Upper lobe of left lung (tissue), 4 donors: ENCODE measurements around the gene MIER2.
"Not testable (repeated sequence)": the region's sequence is repeated elsewhere in the genome, so short reads cannot be mapped to it uniquely, and the experiment has no call there.

Source experiments
- EP300 ChIP-seq, 4 donors: sonication (generic); formaldehyde crosslinking; IDR thresholded peaks; one replicate each; pipeline ENCODE4 v1.5.1; 2017; ENCODE audit warnings: antibody characterized with exemption in 4 of 4, control low read depth in 2 of 4
- POLR2A ChIP-seq, 4 donors: fragments of 450-650 bp; IDR thresholded peaks; one replicate each; pipeline ENCODE4 v1.5.1; 2016 to 2017; ENCODE audit warnings: antibody characterized with exemption in 4 of 4, mild to moderate bottlenecking in 2 of 4
- POLR2AphosphoS5 ChIP-seq, 2 donors: sonication (generic); formaldehyde crosslinking; IDR thresholded peaks; one replicate each; pipeline ENCODE4 v1.5.1; 2017; ENCODE audit warnings: antibody characterized with exemption in 2 of 2
- TF ChIP-seq, protein P1 (sequence below), 6 experiments: fragments of 450-650 bp in 4 of 6; fragments of 200-600 bp in 2 of 6; sonication (generic) in 2 of 6; IDR thresholded peaks; one replicate each; pipeline ENCODE4 v1.5.1; 2016 to 2019; ENCODE audit warnings: antibody characterized with exemption in 6 of 6

DNA sequence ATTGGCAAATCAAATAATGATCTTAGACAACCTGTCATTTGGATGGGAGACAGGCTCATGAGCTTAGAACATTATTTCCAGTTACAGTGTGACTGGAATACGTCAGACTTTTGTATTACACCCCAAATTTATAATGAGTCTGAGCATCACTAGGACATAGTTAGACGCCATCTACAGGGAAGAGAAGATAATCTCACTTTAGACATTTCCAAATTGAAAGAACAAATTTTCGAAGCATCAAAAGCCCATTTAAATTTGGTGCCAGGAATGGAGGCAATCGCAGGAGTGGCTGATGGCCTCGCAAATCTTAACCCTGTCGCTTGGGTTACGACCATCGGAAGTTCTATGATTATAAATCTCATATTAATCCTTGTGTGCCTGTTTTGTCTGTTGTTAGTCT lies 41.6 kb upstream of the MIER2 start:
- TF ChIP-seq, protein P1, sequence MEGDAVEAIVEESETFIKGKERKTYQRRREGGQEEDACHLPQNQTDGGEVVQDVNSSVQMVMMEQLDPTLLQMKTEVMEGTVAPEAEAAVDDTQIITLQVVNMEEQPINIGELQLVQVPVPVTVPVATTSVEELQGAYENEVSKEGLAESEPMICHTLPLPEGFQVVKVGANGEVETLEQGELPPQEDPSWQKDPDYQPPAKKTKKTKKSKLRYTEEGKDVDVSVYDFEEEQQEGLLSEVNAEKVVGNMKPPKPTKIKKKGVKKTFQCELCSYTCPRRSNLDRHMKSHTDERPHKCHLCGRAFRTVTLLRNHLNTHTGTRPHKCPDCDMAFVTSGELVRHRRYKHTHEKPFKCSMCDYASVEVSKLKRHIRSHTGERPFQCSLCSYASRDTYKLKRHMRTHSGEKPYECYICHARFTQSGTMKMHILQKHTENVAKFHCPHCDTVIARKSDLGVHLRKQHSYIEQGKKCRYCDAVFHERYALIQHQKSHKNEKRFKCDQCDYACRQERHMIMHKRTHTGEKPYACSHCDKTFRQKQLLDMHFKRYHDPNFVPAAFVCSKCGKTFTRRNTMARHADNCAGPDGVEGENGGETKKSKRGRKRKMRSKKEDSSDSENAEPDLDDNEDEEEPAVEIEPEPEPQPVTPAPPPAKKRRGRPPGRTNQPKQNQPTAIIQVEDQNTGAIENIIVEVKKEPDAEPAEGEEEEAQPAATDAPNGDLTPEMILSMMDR (IDR thresholded peaks at IDR 0.05): not testable (repeated sequence)
- not testable (repeated sequence) for TF ChIP-seq POLR2A, POLR2AphosphoS5, EP300 (IDR thresholded peaks at IDR 0.05)
